Endodermal cell (in vitro differentiated cells): ENCODE data around the gene TMEM164. TPM values are rescaled to one million over a fixed set of nuclear protein-coding genes. Genes with fewer than 3 reads are reported as not detected.
"Not testable (repeated sequence)": the region's sequence is repeated elsewhere in the genome, so short reads cannot be mapped to it uniquely, and the experiment has no call there.

Experiments used
- DNase-seq: peaks from one replicate; pipeline ENCODE4 v3.0.0-alpha.2; 2017
- H3K27ac ChIP-seq: 2 replicates; pipeline ENCODE4 v1.5.1; 2013; ENCODE audit warnings: mild to moderate bottlenecking, low read depth, low read length, moderate library complexity
- H3K27me3 ChIP-seq: 2 replicates; pipeline ENCODE4 v1.6.1; 2013; ENCODE audit warnings: mild to moderate bottlenecking, low read length, moderate library complexity; ENCODE audit not compliant: insufficient read depth, control insufficient read depth, poor library complexity, severe bottlenecking
- H3K36me3 ChIP-seq: 2 replicates; pipeline ENCODE4 v1.7.0; 2013; ENCODE audit warnings: mild to moderate bottlenecking, low read length, moderate library complexity; ENCODE audit not compliant: control insufficient read depth, insufficient read depth
- H3K4me1 ChIP-seq: one replicate; pipeline ENCODE4 v1.7.0; 2013; ENCODE audit warnings: low read length; ENCODE audit not compliant: control insufficient read depth, insufficient read depth
- H3K4me3 ChIP-seq: 2 replicates; pipeline ENCODE4 v1.5.1; 2013; ENCODE audit warnings: mild to moderate bottlenecking, low read length, moderate library complexity
- H3K9ac ChIP-seq: 2 replicates; pipeline ENCODE4 v1.6.1; 2013; ENCODE audit warnings: mild to moderate bottlenecking, low read length, moderate library complexity; ENCODE audit not compliant: poor library complexity, severe bottlenecking; ENCODE audit errors: extremely low read depth
- H3K9me3 ChIP-seq: 2 replicates; pipeline ENCODE4 v1.6.1; 2013; ENCODE audit warnings: mild to moderate bottlenecking, low read length, moderate library complexity; ENCODE audit not compliant: control insufficient read depth
- H3K27ac Mint-ChIP-seq: 2 replicates; pipeline ENCODE4 v1.8.0; 2020; ENCODE audit warnings: mixed read lengths
- H3K27me3 Mint-ChIP-seq: 2 replicates; pipeline ENCODE4 v1.8.0; 2021; ENCODE audit warnings: mild to moderate bottlenecking, mixed read lengths; ENCODE audit not compliant: insufficient read depth
- H3K36me3 Mint-ChIP-seq: 2 replicates; pipeline ENCODE4 v1.8.0; 2020; ENCODE audit warnings: low read depth, mixed read lengths
- H3K4me1 Mint-ChIP-seq: 2 replicates; pipeline ENCODE4 v1.8.0; 2020; ENCODE audit warnings: mixed read lengths
- H3K4me3 Mint-ChIP-seq: 2 replicates; pipeline ENCODE4 v1.8.0; 2020; ENCODE audit warnings: mild to moderate bottlenecking, moderate library complexity, mixed read lengths
- H3K9me3 Mint-ChIP-seq: 2 replicates; pipeline ENCODE4 v1.8.0; 2020; ENCODE audit warnings: mild to moderate bottlenecking, mixed read lengths
- CTCF ChIP-seq: fragments of 200-600 bp; sonication (generic); conservative IDR thresholded peaks from 2 replicates; pipeline ENCODE4 v1.5.0; 2021; ENCODE audit warnings: antibody characterized with exemption, mild to moderate bottlenecking
- WGBS, 2 experiments: methylation state at CpG; one replicate each; pipeline versions ENCODE4 v1.1.5 to v1.1.7; 2013; ENCODE audit warnings: missing lambda C conversion rate in 2 of 2, mixed read lengths in 1 of 2; ENCODE audit not compliant: insufficient coverage in 1 of 2, insufficient read length in 1 of 2; 5-methylcytosine and 5-hydroxymethylcytosine counted together
- total RNA-seq, 2 donors: library from RNA; stranded (reverse); fragmentation: NEBNext Ultra II Directional in 1 of 2; extraction: Animal tissue kit (Norgen Biotek cat#: 25700) in 1 of 2; gene quantifications; 2 replicates in 1 of 2; 3 replicates in 1 of 2; pipeline ENCODE4 v1.2.1, GENCODE V29; 2021

The TMEM164 gene
- total RNA-seq, 2 donors from 2014 or later, result 30.4 to 50.7 TPM

DNA sequence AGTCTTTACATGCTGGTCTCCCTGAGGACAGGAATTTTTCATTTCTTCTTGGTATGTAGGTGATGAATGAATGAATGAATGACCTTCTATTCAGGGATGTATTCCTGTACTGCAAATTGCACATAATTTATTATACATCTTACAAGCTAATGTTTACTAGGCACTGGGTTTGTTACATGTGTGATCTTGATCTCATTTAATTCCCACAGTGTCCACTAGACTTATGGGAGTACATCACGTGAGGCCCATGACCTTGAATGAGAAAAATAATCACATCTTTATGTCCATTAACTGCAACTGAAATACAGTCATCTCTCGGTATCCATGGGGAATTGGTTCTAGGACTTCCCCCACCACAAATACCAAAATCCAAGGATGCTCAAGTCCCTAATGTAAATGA, 150.3 kb downstream of the TMEM164 start:
- H3K9me3 ChIP-seq, result no peaks in the 10 kb centered on the region
- H3K4me1 Mint-ChIP-seq, result no peaks in the 10 kb centered on the region
- WGBS, 2 experiments, result 100% methylated on average over 2 of the region's 2 CpGs; no CpG with 5 or more reads in 1 of the 2 experiments
- H3K9ac ChIP-seq, result no peak overlapping the region
- no peak overlapping the region for H3K4me3 Mint-ChIP-seq
- H3K27me3 Mint-ChIP-seq, result no peaks in the 10 kb centered on the region
- no peak for TF ChIP-seq CTCF
- no peak overlapping the region for H3K4me3 ChIP-seq
- H3K27me3 ChIP-seq, result no peaks in the 10 kb centered on the region
- H3K27ac ChIP-seq, result no peak overlapping the region
- H3K36me3 ChIP-seq, result no peaks in the 10 kb centered on the region
- H3K9me3 Mint-ChIP-seq, result no peaks in the 10 kb centered on the region
- H3K4me1 ChIP-seq, result no peaks in the 10 kb centered on the region
- peaks cover 7% of the 10 kb centered on the region for H3K36me3 Mint-ChIP-seq
- no peak overlapping the region for H3K27ac Mint-ChIP-seq
- DNase-seq, result no peak

DNA sequence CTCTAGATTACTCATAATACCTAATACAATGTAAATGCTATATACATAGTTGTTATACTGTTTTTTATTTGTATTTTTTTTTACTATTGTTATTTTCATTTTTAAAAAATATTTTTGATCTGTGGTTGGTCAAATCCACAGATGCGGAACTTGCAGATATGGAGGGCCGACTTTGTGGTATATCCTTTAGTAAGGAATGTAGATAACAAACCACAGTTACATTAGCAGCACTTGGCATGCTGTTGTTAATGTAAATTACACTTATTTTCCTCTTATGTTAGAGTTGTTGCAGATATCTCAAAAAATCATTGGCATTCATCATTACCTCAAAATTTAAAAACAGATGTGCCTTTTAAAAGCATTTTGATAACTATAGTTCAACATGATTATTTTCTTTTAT, 151.0 kb downstream of the TMEM164 start:
- Histone ChIP-seq H3K9me3 (no peaks in the 10 kb centered on the region), H3K36me3 (no peaks in the 10 kb centered on the region), H3K4me3 (no peak overlapping the region), H3K9ac (no peak overlapping the region), H3K4me1 (no peaks in the 10 kb centered on the region), H3K27me3 (no peaks in the 10 kb centered on the region), H3K27ac (no peak overlapping the region)
- H3K9me3 Mint-ChIP-seq, result no peaks in the 10 kb centered on the region
- H3K27me3 Mint-ChIP-seq, result no peaks in the 10 kb centered on the region
- H3K27ac Mint-ChIP-seq, result no peak overlapping the region
- TF ChIP-seq CTCF, result no peak
- no peak for DNase-seq
- no peak overlapping the region for H3K4me3 Mint-ChIP-seq
- peaks cover 7% of the 10 kb centered on the region for H3K36me3 Mint-ChIP-seq
- no CpG with 5 or more reads among the region's 2 CpGs for WGBS, 2 experiments
- no peaks in the 10 kb centered on the region for H3K4me1 Mint-ChIP-seq

DNA sequence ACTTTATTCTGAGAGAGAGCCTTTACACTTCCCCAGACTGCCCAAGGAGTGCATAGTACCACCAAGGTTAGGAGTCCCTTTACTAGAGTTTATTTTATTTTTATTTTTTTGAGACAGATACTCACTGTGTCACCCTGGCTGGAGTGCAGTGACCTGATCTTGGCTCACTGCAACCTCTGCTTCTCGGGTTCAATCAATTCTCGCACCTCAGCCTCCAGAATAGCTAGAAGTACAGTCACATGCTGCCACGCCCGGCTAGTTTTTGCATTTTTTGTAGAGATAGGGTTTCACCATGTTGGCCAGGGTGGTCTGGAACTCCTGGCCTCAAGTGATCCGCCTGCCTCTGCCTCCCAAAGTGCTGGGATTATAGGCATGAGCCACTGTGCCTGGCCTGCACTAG, 151.4 kb downstream of the TMEM164 start:
- not testable (repeated sequence) for H3K27ac Mint-ChIP-seq, H3K9me3 Mint-ChIP-seq, H3K4me3 ChIP-seq, H3K4me1 Mint-ChIP-seq, H3K27ac ChIP-seq, H3K4me3 Mint-ChIP-seq, H3K9me3 ChIP-seq, H3K27me3 Mint-ChIP-seq, H3K36me3 Mint-ChIP-seq, H3K9ac ChIP-seq, DNase-seq, H3K36me3 ChIP-seq, H3K4me1 ChIP-seq, H3K27me3 ChIP-seq
- 88 to 100% methylated on average over 2 to 5 of the region's 5 CpGs for WGBS, 2 experiments

DNA sequence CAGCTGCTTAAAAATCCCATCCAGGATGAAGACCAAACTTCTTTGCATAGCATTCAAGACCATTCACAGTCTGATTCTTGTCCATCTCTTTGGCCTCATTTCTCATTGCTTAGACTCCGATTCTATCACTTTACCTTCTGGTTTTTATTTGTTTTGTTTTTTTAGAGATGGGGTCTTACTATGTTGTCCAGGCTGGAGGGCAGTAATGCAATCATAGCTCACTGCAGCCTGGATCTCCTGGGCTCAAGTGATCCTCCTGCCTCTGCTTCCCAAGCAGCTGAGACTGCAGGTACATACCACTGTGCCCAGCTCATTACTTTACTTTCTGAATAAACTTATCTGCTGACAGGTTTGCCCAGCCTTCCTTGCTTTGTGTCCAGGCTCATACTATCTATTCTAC, 152.8 kb downstream of the TMEM164 start:
- no CpG with 5 or more reads among the region's 1 CpG for WGBS, 2 experiments
- no peaks in the 10 kb centered on the region for H3K27me3 Mint-ChIP-seq
- Histone ChIP-seq H3K9me3 (no peaks in the 10 kb centered on the region), H3K4me3 (no peak overlapping the region), H3K27ac (no peak overlapping the region), H3K4me1 (no peaks in the 10 kb centered on the region), H3K36me3 (no peaks in the 10 kb centered on the region), H3K27me3 (no peaks in the 10 kb centered on the region), H3K9ac (no peak overlapping the region)
- H3K27ac Mint-ChIP-seq, result no peak overlapping the region
- DNase-seq, result no peak
- TF ChIP-seq CTCF, result no peak
- H3K4me3 Mint-ChIP-seq, result no peak overlapping the region
- no peaks in the 10 kb centered on the region for H3K9me3 Mint-ChIP-seq
- H3K4me1 Mint-ChIP-seq, result no peaks in the 10 kb centered on the region
- peaks cover 5% of the 10 kb centered on the region for H3K36me3 Mint-ChIP-seq
